ENCODE data around the gene RGS14.
A peak's percentile ranks its signal among the peaks of the same experiment; 100 is the strongest.

RGS14 gene

GRCh38 chr5:177409043-177409801 lies 51.5 kb downstream of the RGS14 start, which contains the start of gene F12:
Gene F12, minus strand, starts transcription at chr5:177409564. Its CDS starts 37 bp downstream, at chr5:177409527.
- no peak within 1 kb of the TSS for H3K4me3 ChIP-seq (ENCODE audit: low read length)
- no peak within 1 kb of the TSS for H3K27ac ChIP-seq (ENCODE audit: low read length)
- no peaks in the 10 kb centered on the region for H3K79me2 ChIP-seq (ENCODE audit: low read length)
- H3K4me1 ChIP-seq (ENCODE audit: low read length): peaks cover 32% of the 10 kb centered on the region
- H3K9me3 ChIP-seq (replicated peaks; ENCODE audit: insufficient read depth, low read length): no peaks in the 10 kb centered on the region
- H2AFZ ChIP-seq (ENCODE audit: low read length): no peak within 1 kb of the TSS
- no peak for DNase-seq
- no peaks in the 10 kb centered on the region for H3K9me2 ChIP-seq (replicated peaks; ENCODE audit: insufficient read depth, low read length)
- H3F3A ChIP-seq (ENCODE audit: insufficient read depth, low read length): peaks cover 23% of the 10 kb centered on the region
- no peaks in the 10 kb centered on the region for H3K27me3 ChIP-seq (replicated peaks; ENCODE audit: insufficient read depth, low read length)
- no peaks in the 10 kb centered on the region for H4K20me1 ChIP-seq (ENCODE audit: insufficient read depth, low read length)
- TF ChIP-seq CTCF (IDR thresholded peaks at IDR 0.05; ENCODE audit: low read length) (no peak), EZH2 (optimal IDR thresholded peaks at IDR 0.05; ENCODE audit: low read depth, low read length) (no peak), EZH2phosphoT487 (IDR thresholded peaks at IDR 0.05; ENCODE audit: low read length) (no peak)
- H3K4me2 ChIP-seq (ENCODE audit: low read depth, low read length): no peak within 1 kb of the TSS
- H3K9ac ChIP-seq (ENCODE audit: low read length): no peak within 1 kb of the TSS
- no peaks in the 10 kb centered on the region for H3K36me3 ChIP-seq (replicated peaks; ENCODE audit: insufficient read depth, low read length)

- no peak for TF ChIP-seq EZH2phosphoT487 (IDR thresholded peaks at IDR 0.05; ENCODE audit: low read length)
- no peak for TF ChIP-seq EZH2 (optimal IDR thresholded peaks at IDR 0.05; ENCODE audit: low read depth, low read length)
- TF ChIP-seq CTCF (IDR thresholded peaks at IDR 0.05; ENCODE audit: low read length): no peak
- Histone ChIP-seq H3K79me2 (ENCODE audit: low read length) (no peaks in the 10 kb centered on the region), H3F3A (ENCODE audit: insufficient read depth, low read length) (peaks cover 23% of the 10 kb centered on the region), H3K4me1 (ENCODE audit: low read length) (peaks cover 23% of the 10 kb centered on the region), H3K4me2 (ENCODE audit: low read depth, low read length) (no peak overlapping the region), H3K9me2 (replicated peaks; ENCODE audit: insufficient read depth, low read length) (no peaks in the 10 kb centered on the region), H3K9me3 (replicated peaks; ENCODE audit: insufficient read depth, low read length) (no peaks in the 10 kb centered on the region), H3K9ac (ENCODE audit: low read length) (no peak overlapping the region), H4K20me1 (ENCODE audit: insufficient read depth, low read length) (no peaks in the 10 kb centered on the region), H2AFZ (ENCODE audit: low read length) (no peak overlapping the region), H3K27me3 (replicated peaks; ENCODE audit: insufficient read depth, low read length) (no peaks in the 10 kb centered on the region), H3K4me3 (ENCODE audit: low read length) (no peak overlapping the region), H3K36me3 (replicated peaks; ENCODE audit: insufficient read depth, low read length) (no peaks in the 10 kb centered on the region), H3K27ac (ENCODE audit: low read length) (no peak overlapping the region)
- DNase-seq: no peak
These were observed 52.9 kb downstream of the RGS14 start for GRCh38 chr5:177410575-177410974.

- Histone ChIP-seq H2AFZ (ENCODE audit: low read length) (0 out of 2 replicates have a peak overlapping the region, but pooled peaks have one; percentile 2), H3K36me3 (replicated peaks; ENCODE audit: insufficient read depth, low read length) (no peaks in the 10 kb centered on the region), H3K27me3 (replicated peaks; ENCODE audit: insufficient read depth, low read length) (no peaks in the 10 kb centered on the region), H3K4me3 (ENCODE audit: low read length) (peak overlapping the region; percentile 58), H3K4me2 (ENCODE audit: low read depth, low read length) (peak overlapping the region; percentile 93), H3K79me2 (ENCODE audit: low read length) (no peaks in the 10 kb centered on the region), H3K27ac (ENCODE audit: low read length) (peak overlapping the region; percentile 98), H3K9me2 (replicated peaks; ENCODE audit: insufficient read depth, low read length) (no peaks in the 10 kb centered on the region), H3K9me3 (replicated peaks; ENCODE audit: insufficient read depth, low read length) (no peaks in the 10 kb centered on the region), H3F3A (ENCODE audit: insufficient read depth, low read length) (peaks cover 23% of the 10 kb centered on the region), H3K4me1 (ENCODE audit: low read length) (peaks cover 23% of the 10 kb centered on the region), H4K20me1 (ENCODE audit: insufficient read depth, low read length) (no peaks in the 10 kb centered on the region), H3K9ac (ENCODE audit: low read length) (peak overlapping the region; percentile 77)
- TF ChIP-seq EZH2phosphoT487 (IDR thresholded peaks at IDR 0.05; ENCODE audit: low read length) (no peak), EZH2 (optimal IDR thresholded peaks at IDR 0.05; ENCODE audit: low read depth, low read length) (no peak), CTCF (IDR thresholded peaks at IDR 0.05; ENCODE audit: low read length) (no peak)
- DNase-seq: peak; percentile 95
These were observed 55.0 kb downstream of the RGS14 start for GRCh38 chr5:177412603-177413233.

All from MM.1S (cell line).